ENCODE data around the gene PRRG4. TPM values are rescaled to one million over a fixed set of nuclear protein-coding genes. Genes with fewer than 3 reads are reported as not detected.

PRRG4 gene
- total RNA-seq, 4 donors from 2014 or later, result 31.7 to 60.1 (median 45.1) TPM

DNA sequence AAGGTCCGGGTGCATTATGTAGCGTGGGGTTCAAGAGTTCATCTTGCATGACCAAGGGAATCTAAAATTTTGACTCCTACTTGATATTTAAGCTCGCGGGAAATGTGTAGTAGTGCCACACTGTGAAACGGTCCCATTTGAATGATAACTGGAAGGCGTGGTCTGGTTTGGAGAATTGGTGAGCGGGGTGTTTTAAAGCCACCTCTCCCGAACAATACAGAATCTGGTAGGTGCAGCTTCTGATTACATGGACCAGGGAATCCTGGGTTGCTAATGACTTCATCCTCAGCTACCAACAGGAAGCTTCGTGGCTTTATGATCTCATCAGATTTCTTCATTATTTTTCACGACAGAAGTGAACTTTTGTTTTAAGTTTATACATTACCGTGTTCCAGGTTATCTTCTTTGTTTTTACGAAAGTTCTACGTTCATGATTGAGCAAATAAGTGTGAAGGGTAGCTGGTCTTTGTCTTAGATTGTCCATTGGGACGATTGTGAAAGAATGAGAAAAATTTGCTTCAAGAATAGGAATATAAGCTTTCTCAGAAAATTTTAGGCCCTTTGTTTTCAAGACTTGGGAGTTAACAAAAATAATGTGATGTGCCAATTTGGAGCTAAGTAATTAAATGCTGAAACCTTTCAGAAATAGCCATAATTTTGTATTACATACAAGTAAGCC lies 64.6 kb downstream of the PRRG4 start:
- no peak for DNase-seq
- intact Hi-C loops (cut with DNase I), result no loop called here
- 4 to 5% methylated on average over 14 of the region's 14 CpGs for WGBS, 2 donors

DNA sequence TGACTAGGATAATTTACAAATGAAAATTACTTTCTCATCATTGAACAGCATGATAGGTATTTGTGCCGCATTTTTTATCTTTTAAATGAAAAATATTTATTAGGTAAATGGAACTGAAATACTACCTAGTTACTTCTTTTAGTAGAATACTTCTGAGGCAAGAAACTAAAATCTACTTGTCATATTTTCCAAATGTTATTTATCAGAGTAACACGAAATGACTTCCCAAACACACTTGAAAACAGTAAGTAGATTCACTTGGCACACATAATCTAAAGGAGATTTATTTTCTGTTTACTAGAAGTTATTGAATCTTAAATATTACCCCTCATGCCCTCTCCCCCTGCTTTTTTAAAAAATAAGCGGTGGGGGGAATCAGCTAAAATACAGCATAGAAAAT lies 65.2 kb downstream of the PRRG4 start:
- DNase-seq, result no peak
- H3K4me1 ChIP-seq, result peaks cover 3 to 59% (median 24%) of the 10 kb centered on the region in 3 donors

More for the DNA sequence above, 64.6 kb downstream of the PRRG4 start:
- H3K27me3 ChIP-seq, result no peaks in the 10 kb centered on the region
- H3K9me3 ChIP-seq, result no peaks in the 10 kb centered on the region
- TF ChIP-seq CTCF (IDR thresholded peaks at IDR 0.05), result no peak
- TF ChIP-seq POLR2A (IDR thresholded peaks at IDR 0.05), result peak in 2 of 4 donors; percentile 15 to 61
- peaks cover 3 to 55% (median 24%) of the 10 kb centered on the region in 3 donors for H3K4me1 ChIP-seq
- H3K36me3 ChIP-seq, result no peaks in the 10 kb centered on the region
- H3K4me3 ChIP-seq, result peak overlapping the region; percentile 71 to 97 (median 89)
- H3K27ac ChIP-seq, result peak overlapping the region; percentile 91 to 96 (median 94)

DNA sequence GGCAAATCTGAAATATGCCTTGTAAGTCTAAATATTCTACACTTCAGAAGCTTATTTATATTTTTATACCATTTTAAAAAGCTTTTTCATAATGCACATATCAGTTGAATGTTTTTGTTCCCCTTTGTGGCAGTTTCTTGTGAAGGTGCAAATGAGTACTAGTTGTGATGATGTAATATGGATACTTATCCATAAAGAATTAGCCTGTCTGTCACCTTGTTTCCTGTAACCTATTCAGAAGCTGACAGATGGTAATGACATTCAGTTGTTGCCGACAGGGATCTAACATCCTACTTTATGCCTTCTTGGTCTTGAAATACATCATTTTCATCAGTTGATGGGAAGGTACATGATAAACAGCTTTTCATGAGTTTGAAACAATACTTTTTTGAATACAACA lies 65.7 kb downstream of the PRRG4 start:
- peak overlapping the region in 1 of 4 donors; percentile 96 for H3K27ac ChIP-seq
- TF ChIP-seq CTCF (IDR thresholded peaks at IDR 0.05) (no peak), POLR2A (IDR thresholded peaks at IDR 0.05) (no peak)
- WGBS, 2 donors, result 48 to 64% methylated on average over 1 of the region's 1 CpG

More for the DNA sequence above, 65.2 kb downstream of the PRRG4 start:
- intact Hi-C loops (cut with DNase I), result no loop called here
- no peaks in the 10 kb centered on the region for H3K9me3 ChIP-seq
- 50 to 66% methylated on average over 3 of the region's 3 CpGs for WGBS, 2 donors
- H3K27ac ChIP-seq, result peak overlapping the region; percentile 91 to 96 (median 94)
- H3K36me3 ChIP-seq, result no peaks in the 10 kb centered on the region
- no peaks in the 10 kb centered on the region for H3K27me3 ChIP-seq
- TF ChIP-seq CTCF (IDR thresholded peaks at IDR 0.05) (no peak), POLR2A (IDR thresholded peaks at IDR 0.05) (no peak)
- peak overlapping the region in 2 of 4 donors; percentile 71 to 97 for H3K4me3 ChIP-seq

DNA sequence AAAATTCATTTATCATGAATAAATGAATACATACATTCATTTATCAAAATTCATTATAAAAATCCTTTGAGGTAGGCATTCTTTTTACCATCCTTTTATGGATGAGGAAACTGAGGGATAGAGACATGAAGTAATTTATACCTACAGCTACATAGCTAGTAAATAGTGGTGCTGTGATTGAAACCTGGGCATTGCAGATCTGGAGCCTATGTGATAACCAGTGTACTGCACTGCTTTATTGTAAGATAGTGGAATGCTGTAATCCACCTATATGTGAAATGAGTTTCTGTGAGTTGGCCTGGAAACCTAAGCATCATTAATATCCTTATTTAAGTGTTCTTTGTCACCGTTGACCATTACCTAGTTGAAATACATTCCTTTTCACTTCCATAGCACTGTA lies 67.4 kb downstream of the PRRG4 start:
- Histone ChIP-seq H3K27ac (no peak overlapping the region), H3K4me1 (peaks cover 0 to 69% (median 28%) of the 10 kb centered on the region in 3 donors), H3K4me3 (no peak overlapping the region), H3K9me3 (no peaks in the 10 kb centered on the region), H3K27me3 (no peaks in the 10 kb centered on the region), H3K36me3 (no peaks in the 10 kb centered on the region)
- DNase-seq, result no peak
- intact Hi-C loops (cut with DNase I), result no loop called here
- 79 to 84% methylated on average over 1 of the region's 1 CpG for WGBS, 2 donors
- TF ChIP-seq POLR2A (IDR thresholded peaks at IDR 0.05) (no peak), CTCF (IDR thresholded peaks at IDR 0.05) (no peak)

More for the DNA sequence above, 65.7 kb downstream of the PRRG4 start:
- H3K4me1 ChIP-seq, result peaks cover 3 to 64% (median 24%) of the 10 kb centered on the region in 3 donors
- H3K9me3 ChIP-seq, result no peaks in the 10 kb centered on the region
- intact Hi-C loops (cut with DNase I), result no loop called here
- H3K36me3 ChIP-seq, result no peaks in the 10 kb centered on the region
- H3K4me3 ChIP-seq, result no peak overlapping the region
- H3K27me3 ChIP-seq, result no peaks in the 10 kb centered on the region
- DNase-seq, result no peak

DNA sequence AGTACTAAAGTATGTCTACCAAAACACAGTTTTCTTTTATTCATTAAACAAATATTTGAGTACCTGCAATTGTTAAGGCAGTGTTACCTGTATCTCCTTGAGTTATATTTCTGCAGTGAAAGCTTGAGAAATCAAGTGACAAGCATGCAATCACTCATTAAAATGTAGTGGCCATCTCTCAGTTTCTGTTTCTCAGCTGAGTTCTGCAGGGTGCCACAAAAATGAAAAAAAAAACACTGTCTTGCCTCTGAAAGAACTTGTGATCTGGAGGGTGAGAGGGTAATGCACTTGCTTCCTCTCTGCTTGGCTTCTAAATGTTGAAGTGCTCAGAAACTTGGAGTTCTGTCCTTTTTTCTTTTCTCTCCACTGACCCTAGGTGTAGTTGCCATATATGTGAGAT lies 69.7 kb downstream of the PRRG4 start:
- no peaks in the 10 kb centered on the region for H3K27me3 ChIP-seq
- H3K4me3 ChIP-seq, result no peak overlapping the region
- intact Hi-C loops (cut with DNase I), result no loop called here
- DNase-seq, result no peak
- peaks cover 0 to 85% (median 30%) of the 10 kb centered on the region in 3 donors for H3K4me1 ChIP-seq
- H3K9me3 ChIP-seq, result no peaks in the 10 kb centered on the region
- no peak for TF ChIP-seq CTCF (IDR thresholded peaks at IDR 0.05)
- TF ChIP-seq POLR2A (IDR thresholded peaks at IDR 0.05), result no peak
- H3K36me3 ChIP-seq, result no peaks in the 10 kb centered on the region
- H3K27ac ChIP-seq, result no peak overlapping the region
